Tibial artery (tissue), 4 donors: ENCODE data around the gene FBF1.

Experiments
- DNase-seq, 2 donors: peaks; one replicate each; pipeline ENCODE4 v3.0.0-alpha.2; 2019
- H3K27ac ChIP-seq, 2 donors: fragments of 200-600 bp; sonication (generic) in 1 of 2; 1 replicate in 1 of 2; 2 replicates in 1 of 2; pipeline ENCODE4 v1.5.1; 2018 to 2019; ENCODE audit warnings: mild to moderate bottlenecking in 1 of 2
- H3K27me3 ChIP-seq, 2 donors: fragments of 200-600 bp; sonication (generic) in 1 of 2; one replicate each; pipeline versions ENCODE4 v1.5.1 to v1.6.0; 2016 to 2019
- H3K36me3 ChIP-seq, 3 donors: fragments of 200-600 bp; sonication (generic) in 2 of 3; one replicate each; pipeline ENCODE4 v1.5.1; 2016 to 2019; ENCODE audit warnings: mild to moderate bottlenecking in 2 of 3
- H3K4me1 ChIP-seq, 4 donors: fragments of 200-600 bp; sonication (generic) in 2 of 4; 1 replicate in 3 of 4; 2 replicates in 1 of 4; pipeline ENCODE4 v1.5.1; 2016 to 2019
- H3K4me3 ChIP-seq, 2 donors: fragments of 200-600 bp; sonication (generic) in 1 of 2; 1 replicate in 1 of 2; 2 replicates in 1 of 2; pipeline ENCODE4 v1.5.1; 2018 to 2019; ENCODE audit warnings: mild to moderate bottlenecking in 2 of 2
- H3K9me3 ChIP-seq, 3 donors: fragments of 200-600 bp; sonication (generic) in 1 of 3; one replicate each; pipeline ENCODE4 v1.5.1; 2016 to 2019
- intact Hi-C: fragments of 100-400 bp; cut with DNase I; formaldehyde crosslinking; loops from one replicate; pipeline ENCODE4 v1.15.0; 2023; ENCODE audit warnings: low total_unique reads
- TF ChIP-seq, protein P1 (sequence below), 2 experiments: fragments of 200-600 bp in 1 of 2; fragments of 450-650 bp in 1 of 2; IDR thresholded peaks; one replicate each; pipeline ENCODE4 v1.5.1; 2017 to 2019; ENCODE audit warnings: antibody characterized with exemption in 2 of 2, mild to moderate bottlenecking in 1 of 2, moderate library complexity in 1 of 2

FBF1 gene

DNA sequence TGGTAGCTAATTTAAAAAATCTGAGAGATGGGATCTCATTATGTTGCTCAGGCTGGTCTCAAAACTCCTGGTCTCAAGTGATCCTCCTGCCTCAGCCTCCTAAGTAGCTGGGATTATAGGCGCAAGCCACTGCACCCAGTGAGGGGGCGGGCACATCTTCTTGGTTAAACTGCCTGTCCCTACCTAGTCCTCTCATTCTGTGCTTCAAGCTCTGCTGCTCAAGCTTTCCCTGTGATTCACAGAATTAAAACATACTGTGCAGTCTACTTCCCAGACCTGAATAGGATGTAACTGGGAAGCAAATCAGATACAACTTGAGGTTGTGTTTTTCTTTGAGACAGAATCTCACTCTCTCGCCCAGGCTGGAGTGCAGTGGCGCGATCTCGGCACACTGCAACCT lies 38.4 kb downstream of the FBF1 start:
- Histone ChIP-seq H3K4me3 (no peak overlapping the region), H3K27me3 (no peaks in the 10 kb centered on the region), H3K4me1 (peaks cover 0 to 17% (median 9%) of the 10 kb centered on the region in 4 donors), H3K27ac (no peak overlapping the region), H3K36me3 (peaks cover 22 to 53% (median 49%) of the 10 kb centered on the region in 3 donors), H3K9me3 (no peaks in the 10 kb centered on the region)
- intact Hi-C loops: loop anchor here (10.0 kb wide), 1 partner anchor 372 kb away; no protein-coding TSS in a partner anchor
- TF ChIP-seq, protein P1, sequence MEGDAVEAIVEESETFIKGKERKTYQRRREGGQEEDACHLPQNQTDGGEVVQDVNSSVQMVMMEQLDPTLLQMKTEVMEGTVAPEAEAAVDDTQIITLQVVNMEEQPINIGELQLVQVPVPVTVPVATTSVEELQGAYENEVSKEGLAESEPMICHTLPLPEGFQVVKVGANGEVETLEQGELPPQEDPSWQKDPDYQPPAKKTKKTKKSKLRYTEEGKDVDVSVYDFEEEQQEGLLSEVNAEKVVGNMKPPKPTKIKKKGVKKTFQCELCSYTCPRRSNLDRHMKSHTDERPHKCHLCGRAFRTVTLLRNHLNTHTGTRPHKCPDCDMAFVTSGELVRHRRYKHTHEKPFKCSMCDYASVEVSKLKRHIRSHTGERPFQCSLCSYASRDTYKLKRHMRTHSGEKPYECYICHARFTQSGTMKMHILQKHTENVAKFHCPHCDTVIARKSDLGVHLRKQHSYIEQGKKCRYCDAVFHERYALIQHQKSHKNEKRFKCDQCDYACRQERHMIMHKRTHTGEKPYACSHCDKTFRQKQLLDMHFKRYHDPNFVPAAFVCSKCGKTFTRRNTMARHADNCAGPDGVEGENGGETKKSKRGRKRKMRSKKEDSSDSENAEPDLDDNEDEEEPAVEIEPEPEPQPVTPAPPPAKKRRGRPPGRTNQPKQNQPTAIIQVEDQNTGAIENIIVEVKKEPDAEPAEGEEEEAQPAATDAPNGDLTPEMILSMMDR (IDR thresholded peaks at IDR 0.05): no peak
- no peak for DNase-seq

DNA sequence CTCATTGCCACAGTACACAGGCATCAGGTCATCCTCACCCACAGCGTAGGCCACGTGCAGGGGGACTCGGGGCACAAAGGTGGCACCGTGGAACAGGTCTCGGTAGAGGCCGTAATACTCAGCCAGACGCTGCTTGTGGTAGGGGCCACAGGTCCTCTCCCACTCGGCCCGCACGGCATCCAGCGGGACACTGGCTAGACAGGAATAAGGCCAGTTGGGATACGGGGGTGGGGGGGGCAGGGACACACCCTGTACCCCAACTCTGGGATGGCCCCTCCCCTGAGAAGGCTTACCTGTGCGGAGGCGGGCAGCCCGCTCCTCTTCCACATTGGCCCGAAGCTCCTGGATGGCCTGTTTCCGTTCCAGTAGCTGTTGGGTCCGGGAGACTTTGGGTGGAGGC lies 39.1 kb downstream of the FBF1 start:
- H3K27me3 ChIP-seq: no peaks in the 10 kb centered on the region
- TF ChIP-seq, protein P1 (IDR thresholded peaks at IDR 0.05): no peak
- intact Hi-C loops: loop anchor here (10.0 kb wide), 1 partner anchor 373 kb away; no protein-coding TSS in a partner anchor
- no peak for DNase-seq
- H3K27ac ChIP-seq: no peak overlapping the region
- peaks cover 0 to 22% (median 12%) of the 10 kb centered on the region in 4 donors for H3K4me1 ChIP-seq
- peaks cover 22 to 53% (median 49%) of the 10 kb centered on the region in 3 donors for H3K36me3 ChIP-seq
- H3K9me3 ChIP-seq: no peaks in the 10 kb centered on the region
- no peak overlapping the region for H3K4me3 ChIP-seq

DNA sequence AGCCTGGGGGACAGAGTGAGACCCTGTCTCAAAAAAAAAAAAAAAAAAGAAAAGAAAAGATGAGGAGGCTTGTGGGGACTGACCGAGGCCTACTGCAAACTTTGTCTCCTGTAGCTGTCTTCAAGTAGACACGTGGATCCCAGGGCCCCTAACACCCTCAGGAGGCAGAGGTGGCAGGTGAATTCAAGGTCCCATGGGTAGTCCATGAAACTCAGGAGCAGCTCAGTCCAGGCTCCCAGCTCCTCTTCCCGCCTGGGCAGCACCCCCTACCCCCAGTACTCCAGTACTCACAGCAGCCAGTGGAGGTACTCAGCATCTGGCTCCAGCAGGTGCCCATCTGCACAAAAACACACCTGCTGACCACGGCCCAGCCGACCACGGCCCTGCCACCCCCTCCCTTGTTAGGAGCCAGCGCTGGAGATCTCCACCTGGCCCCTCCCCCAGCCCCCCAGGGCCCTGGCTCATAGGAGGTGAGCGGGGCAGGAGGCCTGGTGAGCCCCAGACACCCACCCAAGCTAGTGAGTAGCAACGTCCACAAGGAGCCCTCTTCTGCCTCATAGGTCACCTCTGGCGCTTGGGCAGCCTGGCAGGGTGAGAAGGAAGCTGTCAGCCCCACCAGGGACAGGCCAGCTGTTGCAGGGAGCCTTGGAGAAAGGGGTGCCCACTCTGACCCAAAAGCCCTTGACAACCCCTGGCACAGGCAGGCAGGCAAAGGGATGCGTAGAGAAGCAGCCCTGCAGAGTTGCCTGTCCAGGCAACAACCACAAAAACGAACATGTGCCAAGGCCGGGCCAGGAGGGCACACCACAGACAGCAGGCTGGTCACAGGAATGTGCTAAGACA lies 39.9 kb downstream of the FBF1 start:
- intact Hi-C loops: loop anchor here (10.0 kb wide), 1 partner anchor 374 kb away; no protein-coding TSS in a partner anchor
- TF ChIP-seq, protein P1 (IDR thresholded peaks at IDR 0.05): no peak
- H3K36me3 ChIP-seq: peaks cover 22 to 53% (median 49%) of the 10 kb centered on the region in 3 donors
- no peak for DNase-seq
- H3K9me3 ChIP-seq: no peaks in the 10 kb centered on the region
- peaks cover 0 to 24% (median 14%) of the 10 kb centered on the region in 4 donors for H3K4me1 ChIP-seq
- no peak overlapping the region for H3K27ac ChIP-seq
- H3K27me3 ChIP-seq: no peaks in the 10 kb centered on the region
- H3K4me3 ChIP-seq: no peak overlapping the region

DNA sequence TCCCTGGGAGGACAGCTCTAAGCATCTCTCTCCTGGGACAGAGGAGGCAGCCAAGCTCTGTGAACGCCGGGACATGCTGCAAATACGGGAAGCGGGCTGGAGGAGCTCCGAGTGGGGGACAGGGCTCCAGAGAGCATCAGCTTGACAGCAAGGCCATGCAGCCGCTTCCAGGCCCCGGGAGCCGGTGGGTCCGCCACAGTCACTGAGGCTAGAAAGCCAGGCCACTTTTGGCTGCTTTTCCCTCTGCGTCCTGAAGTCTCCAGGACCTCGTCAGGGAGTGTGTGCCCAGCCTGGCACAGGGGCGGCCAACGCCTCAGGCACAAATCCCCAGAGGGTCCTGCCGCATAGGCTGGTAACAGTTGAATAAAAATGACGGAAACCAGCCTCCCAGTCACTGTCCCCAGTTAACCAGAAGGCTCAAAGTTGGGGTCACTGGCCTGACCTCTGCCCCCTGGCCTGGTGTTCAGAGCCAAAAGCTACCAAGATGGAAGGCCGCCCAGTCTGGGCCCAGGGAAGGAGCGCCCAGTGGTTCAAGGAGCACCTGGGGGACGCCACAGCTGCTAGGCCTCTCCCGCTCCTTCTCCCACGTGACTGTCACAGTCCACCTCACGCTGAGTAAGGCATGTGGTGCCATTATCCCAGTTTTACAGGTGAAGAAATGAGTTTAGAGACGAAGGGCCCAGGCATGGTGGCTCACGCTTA lies 40.9 kb downstream of the FBF1 start:
- intact Hi-C loops: loop anchor here (10.0 kb wide), 1 partner anchor 375 kb away; no protein-coding TSS in a partner anchor
- H3K27ac ChIP-seq: no peak overlapping the region
- no peak overlapping the region for H3K4me3 ChIP-seq
- TF ChIP-seq, protein P1 (IDR thresholded peaks at IDR 0.05): no peak
- no peaks in the 10 kb centered on the region for H3K27me3 ChIP-seq
- no peak for DNase-seq
- peaks cover 22 to 53% (median 49%) of the 10 kb centered on the region in 3 donors for H3K36me3 ChIP-seq
- peaks cover 0 to 32% (median 22%) of the 10 kb centered on the region in 4 donors for H3K4me1 ChIP-seq
- H3K9me3 ChIP-seq: no peaks in the 10 kb centered on the region

DNA sequence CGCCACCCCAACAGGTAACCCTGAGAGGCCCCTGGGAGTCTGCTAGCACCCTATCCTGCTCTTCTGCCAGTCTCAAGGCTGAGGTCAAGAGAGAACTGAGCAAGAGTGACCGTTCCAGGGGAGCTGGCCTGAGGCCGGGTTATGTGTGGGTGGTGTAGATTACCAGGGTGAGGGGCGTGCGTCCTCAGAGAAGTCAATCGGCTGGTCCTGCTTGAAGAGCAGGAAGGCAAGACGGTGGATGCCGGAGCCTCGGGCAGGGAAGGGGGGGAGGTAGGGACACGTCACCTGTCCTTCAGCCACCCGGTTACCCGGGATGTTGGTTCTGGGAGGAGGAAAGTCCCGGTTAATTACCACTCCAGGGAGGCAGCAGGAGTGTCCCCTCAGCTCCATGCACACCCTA lies 41.5 kb downstream of the FBF1 start:
- Histone ChIP-seq H3K27me3 (no peaks in the 10 kb centered on the region), H3K4me3 (no peak overlapping the region), H3K36me3 (peaks cover 22 to 53% (median 49%) of the 10 kb centered on the region in 3 donors), H3K27ac (no peak overlapping the region), H3K4me1 (peaks cover 0 to 38% (median 27%) of the 10 kb centered on the region in 4 donors), H3K9me3 (no peaks in the 10 kb centered on the region)
- TF ChIP-seq, protein P1 (IDR thresholded peaks at IDR 0.05): no peak
- DNase-seq: no peak
- intact Hi-C loops: no loop called here
